ENCODE results near the gene SLC6A19.
"Not testable (repeated sequence)": the region's sequence is repeated elsewhere in the genome, so short reads cannot be mapped to it uniquely, and the experiment has no call there.

Gene SLC6A19

GRCh38 chr5:1226839-1227581, 25.6 kb downstream of the SLC6A19 start:
- no peak for TF ChIP-seq CTCF (IDR thresholded peaks at IDR 0.05; ENCODE audit: insufficient read depth, low read length)
- TF ChIP-seq REST (IDR thresholded peaks at IDR 0.05; ENCODE audit: insufficient replicate concordance, low read depth): no peak
- no peak for TF ChIP-seq POLR2AphosphoS5 (IDR thresholded peaks at IDR 0.05; ENCODE audit: low read depth)
- no peak for TF ChIP-seq GABPA (IDR thresholded peaks at IDR 0.05; ENCODE audit: low read depth)
- no peak for TF ChIP-seq SPI1 (IDR thresholded peaks at IDR 0.05; ENCODE audit: borderline replicate concordance, low read depth)
- Histone ChIP-seq H3K27ac (replicated peaks) (no peak overlapping the region), H3K4me3 (replicated peaks; ENCODE audit: insufficient read depth, low read length) (no peak overlapping the region), H3K27me3 (ENCODE audit: insufficient read depth, poor library complexity, severe bottlenecking) (no peaks in the 10 kb centered on the region)
- no peak for DNase-seq (ENCODE audit: low read depth in 1 of 2, low spot score in 1 of 2)

GRCh38 chr5:1227667-1228066, 26.3 kb downstream of the SLC6A19 start:
- Histone ChIP-seq H3K4me3 (replicated peaks; ENCODE audit: insufficient read depth, low read length) (no peak overlapping the region), H3K27ac (replicated peaks) (no peak overlapping the region), H3K27me3 (ENCODE audit: insufficient read depth, poor library complexity, severe bottlenecking) (no peaks in the 10 kb centered on the region)
- no peak for DNase-seq (ENCODE audit: low read depth in 1 of 2, low spot score in 1 of 2)
- TF ChIP-seq REST (IDR thresholded peaks at IDR 0.05; ENCODE audit: insufficient replicate concordance, low read depth) (no peak), GABPA (IDR thresholded peaks at IDR 0.05; ENCODE audit: low read depth) (no peak), POLR2AphosphoS5 (IDR thresholded peaks at IDR 0.05; ENCODE audit: low read depth) (no peak), CTCF (IDR thresholded peaks at IDR 0.05; ENCODE audit: insufficient read depth, low read length) (no peak), SPI1 (IDR thresholded peaks at IDR 0.05; ENCODE audit: borderline replicate concordance, low read depth) (no peak)

GRCh38 chr5:1228120-1228519, 26.7 kb downstream of the SLC6A19 start:
- Histone ChIP-seq H3K4me3 (replicated peaks; ENCODE audit: insufficient read depth, low read length) (no peak overlapping the region), H3K27me3 (ENCODE audit: insufficient read depth, poor library complexity, severe bottlenecking) (no peaks in the 10 kb centered on the region), H3K27ac (replicated peaks) (no peak overlapping the region)
- DNase-seq (ENCODE audit: low read depth in 1 of 2, low spot score in 1 of 2): no peak
- TF ChIP-seq CTCF (IDR thresholded peaks at IDR 0.05; ENCODE audit: insufficient read depth, low read length) (no peak), GABPA (IDR thresholded peaks at IDR 0.05; ENCODE audit: low read depth) (no peak), SPI1 (IDR thresholded peaks at IDR 0.05; ENCODE audit: borderline replicate concordance, low read depth) (no peak), REST (IDR thresholded peaks at IDR 0.05; ENCODE audit: insufficient replicate concordance, low read depth) (no peak), POLR2AphosphoS5 (IDR thresholded peaks at IDR 0.05; ENCODE audit: low read depth) (no peak)

- H3K4me3 ChIP-seq (replicated peaks; ENCODE audit: insufficient read depth, low read length); H3K27me3 ChIP-seq (ENCODE audit: insufficient read depth, poor library complexity, severe bottlenecking); DNase-seq (ENCODE audit: low read depth in 1 of 2, low spot score in 1 of 2); H3K27ac ChIP-seq (replicated peaks): not testable (repeated sequence)
Observed at GRCh38 chr5:1229023-1229422, 27.6 kb downstream of the SLC6A19 start.
